HepG2 (cell line): ENCODE measurements around the gene GPS1. TPM values are rescaled to one million over a fixed set of nuclear protein-coding genes. Genes with fewer than 3 reads are reported as not detected.
A peak's percentile ranks its signal among the peaks of the same experiment; 100 is the strongest.

ENCODE experiments used
- ERF ChIP-seq: IDR thresholded peaks from 2 replicates; pipeline ENCODE4 v1.6.1; 2018; ENCODE audit warnings: missing biosample characterization, missing genetic modification reagents
- HMGA1 ChIP-seq: sonication (generic); formaldehyde crosslinking; conservative IDR thresholded peaks from 2 replicates; pipeline ENCODE4 v1.4.0; 2020; ENCODE audit warnings: missing genetic modification reagents
- HOXA3 ChIP-seq: sonication (generic); formaldehyde crosslinking; IDR thresholded peaks from 2 replicates; pipeline ENCODE4 v1.5.0; 2020; ENCODE audit warnings: missing genetic modification reagents
- HOXA9 ChIP-seq: sonication (generic); formaldehyde crosslinking; IDR thresholded peaks from 2 replicates; pipeline ENCODE4 v1.8.1; 2022; ENCODE audit warnings: missing genetic modification reagents, mild to moderate bottlenecking, moderate library complexity, borderline replicate concordance
- IRF1 ChIP-seq: sonication (generic); formaldehyde crosslinking; IDR thresholded peaks from 2 replicates; pipeline ENCODE4 v1.4.0; 2020; ENCODE audit warnings: low read depth, mild to moderate bottlenecking, missing genetic modification reagents
- JARID2 ChIP-seq: sonication (generic); formaldehyde crosslinking; IDR thresholded peaks from 2 replicates; pipeline ENCODE4 v1.8.1; 2023; ENCODE audit warnings: missing genetic modification reagents, inconsistent platforms; ENCODE audit not compliant: insufficient replicate concordance
- JDP2 ChIP-seq: sonication (generic); formaldehyde crosslinking; IDR thresholded peaks from 2 replicates; pipeline ENCODE4 v1.8.1; 2022; ENCODE audit warnings: missing genetic modification reagents, borderline replicate concordance
- JUND ChIP-seq: sonication (generic); formaldehyde crosslinking; IDR thresholded peaks from 2 replicates; pipeline ENCODE4 v1.8.0; 2022; ENCODE audit warnings: mild to moderate bottlenecking, missing genetic modification reagents
- PPARG ChIP-seq: conservative IDR thresholded peaks from 2 replicates; pipeline ENCODE4 v1.6.1; 2016; ENCODE audit warnings: missing biosample characterization, missing genetic modification reagents
- REXO4 ChIP-seq: sonication (generic); formaldehyde crosslinking; IDR thresholded peaks from 2 replicates; pipeline ENCODE4 v1.8.0; 2022; ENCODE audit warnings: missing genetic modification reagents, mild to moderate bottlenecking, borderline replicate concordance
- ZBTB7B ChIP-seq: sonication (generic); formaldehyde crosslinking; IDR thresholded peaks from 2 replicates; pipeline ENCODE4 v1.4.0; 2020; ENCODE audit warnings: missing genetic modification reagents
- ZNF224 ChIP-seq: sonication (generic); formaldehyde crosslinking; IDR thresholded peaks from 2 replicates; pipeline ENCODE4 v1.5.0; 2020; ENCODE audit warnings: mild to moderate bottlenecking, missing genetic modification reagents
- ZNF407 ChIP-seq: sonication (generic); formaldehyde crosslinking; IDR thresholded peaks from one replicate; pipeline ENCODE4 v1.5.1; 2020; ENCODE audit warnings: mild to moderate bottlenecking, missing genetic modification reagents; ENCODE audit errors: not compliant biosample characterization
- polyA plus RNA-seq, 8 experiments: library from polyadenylated mRNA; depleted of rRNA in 3 of 8; stranded (reverse) in 7 of 8; unstranded in 1 of 8; fragments of >200 nt; fragmentation: Illumina TruSeq in 4 of 8; extraction: Trizol in 4 of 8; gene quantifications; 2 replicates each; pipeline versions ENCODE4 v1.2.1 to v1.2.3, GENCODE V29; 2011 to 2016; ENCODE audit warnings: low read depth in 4 of 8, missing spikeins in 1 of 8, mixed read lengths in 1 of 8; ENCODE audit not compliant: insufficient read depth in 1 of 8
- total RNA-seq, 5 experiments: library from RNA; depleted of rRNA; stranded (reverse); fragments of >200 nt; fragmentation: Illumina TruSeq; extraction: Trizol; gene quantifications; 2 replicates each; pipeline ENCODE4 v1.2.3, GENCODE V29; 2016; ENCODE audit warnings: low read depth in 1 of 5
- TF ChIP-seq, protein P1 (sequence below): sonication (generic); formaldehyde crosslinking; IDR thresholded peaks from 2 replicates; pipeline ENCODE4 v1.8.1; 2023; ENCODE audit warnings: mild to moderate bottlenecking, missing genetic modification reagents, borderline replicate concordance
- TF ChIP-seq, protein P2 (sequence below): sonication (generic); formaldehyde crosslinking; IDR thresholded peaks from 2 replicates; pipeline ENCODE4 v1.5.0; 2020; ENCODE audit warnings: missing genetic modification reagents
- TF ChIP-seq, protein P3 (sequence below): sonication (generic); formaldehyde crosslinking; IDR thresholded peaks from 2 replicates; pipeline ENCODE4; 2020; ENCODE audit warnings: missing genetic modification reagents, mild to moderate bottlenecking, borderline replicate concordance

The GPS1 gene
- total and polyA plus RNA-seq, 2 of the 13 experiments (the other 11 are each of a cell fraction or from before 2014, with no cell fraction given): 124 to 128 TPM

- TF ChIP-seq HMGA1 (CRISPR knock-in tag) (no peak), JDP2 (CRISPR knock-in tag) (peak; percentile 75; the same call in 1 of the 2 replicates), ZNF407 (peak; percentile 52), PPARG (peak; percentile 29; the same call in 1 of the 2 replicates), IRF1 (CRISPR knock-in tag) (peak; percentile 55; the same call in 1 of the 2 replicates), REXO4 (CRISPR knock-in tag) (no peak), JUND (CRISPR knock-in tag) (no peak), ERF (CRISPR knock-in tag) (peak; percentile 68; the same call in 1 of the 2 replicates), ZNF224 (CRISPR knock-in tag) (no peak), JARID2 (CRISPR knock-in tag) (no peak), HOXA9 (CRISPR knock-in tag) (0 out of 2 replicates have a peak, but pooled peaks have one; percentile 11), ZBTB7B (CRISPR knock-in tag) (peak; percentile 50), HOXA3 (CRISPR knock-in tag) (peak; percentile 84)
- TF ChIP-seq, protein P1, sequence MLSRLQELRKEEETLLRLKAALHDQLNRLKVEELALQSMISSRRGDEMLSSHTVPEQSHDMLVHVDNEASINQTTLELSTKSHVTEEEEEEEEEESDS (CRISPR knock-in tag): no peak
- TF ChIP-seq, protein P2, sequence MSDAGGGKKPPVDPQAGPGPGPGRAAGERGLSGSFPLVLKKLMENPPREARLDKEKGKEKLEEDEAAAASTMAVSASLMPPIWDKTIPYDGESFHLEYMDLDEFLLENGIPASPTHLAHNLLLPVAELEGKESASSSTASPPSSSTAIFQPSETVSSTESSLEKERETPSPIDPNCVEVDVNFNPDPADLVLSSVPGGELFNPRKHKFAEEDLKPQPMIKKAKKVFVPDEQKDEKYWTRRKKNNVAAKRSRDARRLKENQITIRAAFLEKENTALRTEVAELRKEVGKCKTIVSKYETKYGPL (CRISPR knock-in tag): peak; percentile 67; the same call in 1 of the 2 replicates
- TF ChIP-seq, protein P3, sequence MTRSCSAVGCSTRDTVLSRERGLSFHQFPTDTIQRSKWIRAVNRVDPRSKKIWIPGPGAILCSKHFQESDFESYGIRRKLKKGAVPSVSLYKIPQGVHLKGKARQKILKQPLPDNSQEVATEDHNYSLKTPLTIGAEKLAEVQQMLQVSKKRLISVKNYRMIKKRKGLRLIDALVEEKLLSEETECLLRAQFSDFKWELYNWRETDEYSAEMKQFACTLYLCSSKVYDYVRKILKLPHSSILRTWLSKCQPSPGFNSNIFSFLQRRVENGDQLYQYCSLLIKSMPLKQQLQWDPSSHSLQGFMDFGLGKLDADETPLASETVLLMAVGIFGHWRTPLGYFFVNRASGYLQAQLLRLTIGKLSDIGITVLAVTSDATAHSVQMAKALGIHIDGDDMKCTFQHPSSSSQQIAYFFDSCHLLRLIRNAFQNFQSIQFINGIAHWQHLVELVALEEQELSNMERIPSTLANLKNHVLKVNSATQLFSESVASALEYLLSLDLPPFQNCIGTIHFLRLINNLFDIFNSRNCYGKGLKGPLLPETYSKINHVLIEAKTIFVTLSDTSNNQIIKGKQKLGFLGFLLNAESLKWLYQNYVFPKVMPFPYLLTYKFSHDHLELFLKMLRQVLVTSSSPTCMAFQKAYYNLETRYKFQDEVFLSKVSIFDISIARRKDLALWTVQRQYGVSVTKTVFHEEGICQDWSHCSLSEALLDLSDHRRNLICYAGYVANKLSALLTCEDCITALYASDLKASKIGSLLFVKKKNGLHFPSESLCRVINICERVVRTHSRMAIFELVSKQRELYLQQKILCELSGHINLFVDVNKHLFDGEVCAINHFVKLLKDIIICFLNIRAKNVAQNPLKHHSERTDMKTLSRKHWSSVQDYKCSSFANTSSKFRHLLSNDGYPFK: no peak
Observed at GRCh38 chr17:82098169-82098938, 46.7 kb downstream of the GPS1 start, which contains the start of gene FASN (continued).
